PFSK-1 (cell line): ENCODE data around the gene HJURP.

ENCODE experiments used
- FOXP2 ChIP-seq: optimal IDR thresholded peaks from 2 replicates; pipeline ENCODE3; 2011; ENCODE audit warnings: borderline replicate concordance, control low read depth, inconsistent platforms; ENCODE audit not compliant: insufficient read depth; ENCODE audit errors: extremely low read length, extremely low read depth
- POLR2AphosphoS5 ChIP-seq: IDR thresholded peaks from 2 replicates; pipeline ENCODE4 v1.6.1; 2012; ENCODE audit warnings: low read depth, mild to moderate bottlenecking, control low read depth, low read length, moderate library complexity
- SIN3A ChIP-seq: IDR thresholded peaks from 2 replicates; pipeline ENCODE4 v1.6.1; 2012; ENCODE audit warnings: mild to moderate bottlenecking, low read length, moderate library complexity, borderline replicate concordance; ENCODE audit not compliant: insufficient read depth
- TF ChIP-seq, protein P1 (sequence below), 2 experiments: IDR thresholded peaks; 2 replicates each; pipeline versions ENCODE4 v1.6.1 to v1.8.0; 2011 to 2012; ENCODE audit warnings: low read depth in 2 of 2, low read length in 2 of 2, control low read depth in 1 of 2, inconsistent platforms in 1 of 2, mild to moderate bottlenecking in 1 of 2, moderate library complexity in 1 of 2; ENCODE audit not compliant: insufficient read depth in 1 of 2

DNA sequence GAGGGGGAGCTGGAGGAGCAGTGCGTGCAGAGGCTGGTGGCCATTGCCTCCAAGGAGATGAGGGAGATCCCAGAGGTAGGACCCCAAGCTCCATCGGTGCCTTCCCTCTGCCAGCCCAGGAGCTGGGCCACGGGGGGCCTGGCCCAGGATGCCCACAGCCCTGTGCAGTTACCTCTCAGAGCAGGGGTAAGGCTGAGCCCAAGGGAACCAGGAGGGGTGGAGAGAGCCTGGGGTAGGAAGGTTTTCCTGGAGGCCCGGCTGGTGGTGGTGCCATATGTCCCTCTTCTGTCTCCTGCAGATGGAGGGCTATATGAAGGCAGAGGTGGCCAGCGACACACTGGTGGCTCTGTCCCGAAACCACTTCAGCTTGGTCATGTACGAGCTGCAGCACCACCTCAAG is 64.8 kb downstream of the HJURP start:
- TF ChIP-seq FOXP2 (no peak), SIN3A (no peak), POLR2AphosphoS5 (no peak)
- TF ChIP-seq, protein P1, sequence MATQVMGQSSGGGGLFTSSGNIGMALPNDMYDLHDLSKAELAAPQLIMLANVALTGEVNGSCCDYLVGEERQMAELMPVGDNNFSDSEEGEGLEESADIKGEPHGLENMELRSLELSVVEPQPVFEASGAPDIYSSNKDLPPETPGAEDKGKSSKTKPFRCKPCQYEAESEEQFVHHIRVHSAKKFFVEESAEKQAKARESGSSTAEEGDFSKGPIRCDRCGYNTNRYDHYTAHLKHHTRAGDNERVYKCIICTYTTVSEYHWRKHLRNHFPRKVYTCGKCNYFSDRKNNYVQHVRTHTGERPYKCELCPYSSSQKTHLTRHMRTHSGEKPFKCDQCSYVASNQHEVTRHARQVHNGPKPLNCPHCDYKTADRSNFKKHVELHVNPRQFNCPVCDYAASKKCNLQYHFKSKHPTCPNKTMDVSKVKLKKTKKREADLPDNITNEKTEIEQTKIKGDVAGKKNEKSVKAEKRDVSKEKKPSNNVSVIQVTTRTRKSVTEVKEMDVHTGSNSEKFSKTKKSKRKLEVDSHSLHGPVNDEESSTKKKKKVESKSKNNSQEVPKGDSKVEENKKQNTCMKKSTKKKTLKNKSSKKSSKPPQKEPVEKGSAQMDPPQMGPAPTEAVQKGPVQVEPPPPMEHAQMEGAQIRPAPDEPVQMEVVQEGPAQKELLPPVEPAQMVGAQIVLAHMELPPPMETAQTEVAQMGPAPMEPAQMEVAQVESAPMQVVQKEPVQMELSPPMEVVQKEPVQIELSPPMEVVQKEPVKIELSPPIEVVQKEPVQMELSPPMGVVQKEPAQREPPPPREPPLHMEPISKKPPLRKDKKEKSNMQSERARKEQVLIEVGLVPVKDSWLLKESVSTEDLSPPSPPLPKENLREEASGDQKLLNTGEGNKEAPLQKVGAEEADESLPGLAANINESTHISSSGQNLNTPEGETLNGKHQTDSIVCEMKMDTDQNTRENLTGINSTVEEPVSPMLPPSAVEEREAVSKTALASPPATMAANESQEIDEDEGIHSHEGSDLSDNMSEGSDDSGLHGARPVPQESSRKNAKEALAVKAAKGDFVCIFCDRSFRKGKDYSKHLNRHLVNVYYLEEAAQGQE (IDR thresholded peaks at IDR 0.05; ENCODE audit: insufficient read depth in 1 of 2, low read depth in 2 of 2, low read length in 2 of 2): no peak
